Endometrium (tissue), 2 donors: ENCODE measurements around the gene ADGRD2.

ENCODE experiments used
- FAIRE-seq: peaks from 2 replicates; lab custom pipeline; 2012; peaks lifted over from hg19 to GRCh38; lab: Jason Lieb, UNC
- donor health status: control.
- donor health status: control.

The ADGRD2 gene

GRCh38 chr9:124439086-124439485 is 11.2 kb upstream of the ADGRD2 start:
- FAIRE-seq, result no peak

GRCh38 chr9:124439686-124440243 is 10.5 kb upstream of the ADGRD2 start:
- FAIRE-seq, result no peak

GRCh38 chr9:124440786-124441185 is 9.5 kb upstream of the ADGRD2 start:
- no peak for FAIRE-seq

- FAIRE-seq, result no peak
These were observed 9.0 kb upstream of the ADGRD2 start for GRCh38 chr9:124441291-124441690.

DNA sequence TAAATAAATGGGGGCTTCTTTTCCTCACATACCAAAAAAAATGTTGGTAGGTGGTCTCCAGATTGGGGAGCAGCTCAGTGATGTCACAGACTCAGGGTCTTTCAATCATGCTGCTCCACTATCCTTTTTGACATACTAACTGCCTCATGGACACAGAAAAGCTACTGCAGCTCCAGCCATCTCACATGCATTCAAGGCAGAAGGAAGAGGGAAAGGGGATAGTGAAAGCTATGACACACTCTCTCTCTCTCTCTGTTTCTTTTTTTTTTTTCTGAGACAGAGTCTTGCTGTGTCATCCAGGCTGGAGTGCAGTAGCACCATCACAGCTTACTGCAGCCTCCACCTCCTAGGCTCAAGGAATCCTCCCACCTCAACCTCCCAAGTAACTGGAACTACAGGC is 7.9 kb upstream of the ADGRD2 start:
- FAIRE-seq, result no peak

GRCh38 chr9:124442826-124443225 is 7.4 kb upstream of the ADGRD2 start:
- FAIRE-seq, result no peak

- FAIRE-seq, result no peak
These were observed 6.6 kb upstream of the ADGRD2 start for GRCh38 chr9:124443625-124444024.

DNA sequence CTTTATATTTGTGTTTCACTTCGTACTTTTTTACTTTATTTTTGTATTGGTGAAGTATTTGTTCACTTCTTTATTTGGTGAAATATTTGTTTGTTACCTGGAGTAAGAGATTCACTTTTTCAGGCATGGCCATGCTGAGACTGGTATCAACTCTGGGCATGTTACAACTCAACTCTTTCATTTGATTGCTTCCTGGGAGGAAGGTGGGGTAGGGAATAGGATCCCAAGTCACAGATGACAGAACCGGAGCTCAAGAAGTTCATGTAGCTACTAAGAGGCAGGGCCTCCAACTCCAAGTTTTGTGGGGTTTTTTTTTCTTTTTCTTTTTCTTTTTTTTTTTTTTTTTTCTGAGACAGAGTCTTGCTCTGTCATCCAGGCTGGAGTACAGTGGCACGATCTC is 6.1 kb upstream of the ADGRD2 start:
- no peak for FAIRE-seq

DNA sequence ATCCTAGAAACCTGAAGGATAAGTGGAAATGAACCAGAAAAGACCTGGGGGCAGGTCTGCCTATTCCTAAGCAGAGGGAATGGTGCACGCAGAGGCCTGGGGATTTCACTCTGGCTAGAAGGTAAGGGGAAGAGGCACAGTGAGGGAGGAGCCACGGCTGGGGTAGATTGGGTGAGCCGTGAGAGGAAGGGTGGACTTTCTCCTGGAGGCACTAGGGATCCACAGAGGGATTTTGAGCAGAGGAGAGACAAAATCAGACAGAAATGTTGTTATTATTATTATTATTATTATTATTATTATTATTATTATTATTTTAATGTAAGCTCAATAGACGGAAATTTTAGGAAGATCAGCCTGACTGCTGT is 3.0 kb upstream of the ADGRD2 start:
- no peak for FAIRE-seq

DNA sequence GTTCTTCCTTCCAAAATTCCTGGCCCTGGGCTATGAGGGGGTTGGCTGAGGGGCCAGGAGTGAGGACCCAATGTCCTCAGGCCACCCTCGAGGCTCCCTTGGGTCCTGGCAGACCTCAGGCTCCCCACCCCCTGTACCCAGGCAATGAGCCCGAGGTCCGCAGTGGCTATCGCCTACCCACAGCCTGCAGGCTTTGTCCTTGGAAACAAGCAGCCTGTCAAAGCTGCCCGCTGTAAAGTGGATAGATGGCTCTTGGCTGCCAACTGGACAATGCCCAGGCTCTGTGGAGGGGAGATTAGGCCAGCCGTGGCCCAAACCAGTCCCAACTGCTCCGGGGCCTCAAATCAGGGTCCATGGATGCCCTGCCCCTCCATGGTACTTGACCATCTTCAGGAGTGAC is 2.2 kb upstream of the ADGRD2 start:
- no peak for FAIRE-seq

GRCh38 chr9:124449381-124450151 is 685 bp upstream of the ADGRD2 start:
- FAIRE-seq, result no peak

DNA sequence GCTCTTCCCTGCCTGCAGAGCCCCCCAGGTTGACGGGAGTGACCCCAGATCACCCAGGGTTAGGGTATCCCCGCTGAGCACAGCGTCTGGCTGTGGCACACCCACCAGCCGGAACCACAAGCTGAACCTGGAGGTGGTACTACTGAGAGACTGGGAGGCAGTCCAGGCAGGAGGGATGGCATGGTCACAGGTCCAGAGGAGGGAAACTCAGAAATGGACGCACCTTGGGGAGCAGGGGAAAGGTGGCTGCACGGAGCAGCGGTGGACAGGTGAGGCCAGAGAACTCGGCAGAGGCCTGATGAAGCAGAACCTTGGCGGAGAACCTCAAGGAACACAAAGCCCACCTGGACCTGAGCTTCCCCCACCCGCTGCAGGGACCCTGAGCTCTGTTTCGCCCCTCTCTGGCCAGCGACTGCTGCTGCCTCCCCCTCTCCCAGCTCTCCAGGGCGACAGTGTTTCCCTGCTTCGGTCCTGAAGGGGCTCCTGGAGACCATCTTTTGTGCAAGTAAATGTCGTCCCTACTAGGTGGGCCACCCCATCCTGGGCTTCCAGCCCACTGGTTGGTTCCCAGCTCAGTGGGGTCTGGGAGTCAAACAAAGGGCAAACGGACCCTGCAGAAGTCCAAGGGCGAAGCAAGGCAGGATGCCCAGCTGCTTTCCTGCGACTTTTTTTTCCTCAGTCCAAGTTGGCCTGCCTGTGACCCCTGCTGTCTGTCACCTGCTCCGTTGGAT is 845 bp downstream of the ADGRD2 start:
- no peak for FAIRE-seq

- no peak for FAIRE-seq
These were observed 2.1 kb downstream of the ADGRD2 start for GRCh38 chr9:124452326-124452725.

DNA sequence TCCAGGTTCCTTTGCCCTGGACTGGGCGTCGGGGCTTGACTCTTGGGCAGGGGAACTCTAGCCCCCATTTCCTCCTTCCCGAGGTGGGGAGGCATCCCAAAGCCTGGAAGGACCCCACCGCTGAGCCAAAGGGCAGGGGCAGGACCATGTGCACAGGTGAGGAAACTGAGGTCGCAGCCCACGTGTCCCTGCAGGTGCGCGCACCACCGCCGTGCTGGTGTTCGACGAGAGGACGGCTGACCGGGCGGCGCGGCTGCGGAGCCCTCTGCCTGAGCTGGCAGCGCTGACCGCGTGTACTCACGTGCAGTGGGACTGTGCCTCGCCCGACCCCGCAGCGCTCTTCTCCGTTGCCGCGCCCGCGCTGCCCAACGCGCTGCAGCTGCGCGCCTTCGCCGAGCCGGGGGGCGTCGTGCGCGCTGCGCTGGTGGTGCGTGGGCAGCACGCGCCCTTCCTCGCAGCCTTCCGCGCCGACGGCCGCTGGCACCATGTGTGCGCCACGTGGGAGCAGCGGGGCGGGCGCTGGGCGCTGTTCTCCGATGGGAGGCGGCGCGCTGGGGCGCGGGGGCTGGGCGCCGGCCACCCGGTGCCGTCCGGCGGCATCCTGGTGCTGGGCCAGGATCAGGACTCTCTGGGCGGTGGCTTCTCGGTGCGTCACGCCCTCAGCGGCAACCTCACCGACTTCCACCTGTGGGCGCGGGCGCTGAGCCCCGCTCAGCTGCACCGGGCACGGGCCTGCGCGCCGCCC is 2.8 kb downstream of the ADGRD2 start:
- no peak for FAIRE-seq

DNA sequence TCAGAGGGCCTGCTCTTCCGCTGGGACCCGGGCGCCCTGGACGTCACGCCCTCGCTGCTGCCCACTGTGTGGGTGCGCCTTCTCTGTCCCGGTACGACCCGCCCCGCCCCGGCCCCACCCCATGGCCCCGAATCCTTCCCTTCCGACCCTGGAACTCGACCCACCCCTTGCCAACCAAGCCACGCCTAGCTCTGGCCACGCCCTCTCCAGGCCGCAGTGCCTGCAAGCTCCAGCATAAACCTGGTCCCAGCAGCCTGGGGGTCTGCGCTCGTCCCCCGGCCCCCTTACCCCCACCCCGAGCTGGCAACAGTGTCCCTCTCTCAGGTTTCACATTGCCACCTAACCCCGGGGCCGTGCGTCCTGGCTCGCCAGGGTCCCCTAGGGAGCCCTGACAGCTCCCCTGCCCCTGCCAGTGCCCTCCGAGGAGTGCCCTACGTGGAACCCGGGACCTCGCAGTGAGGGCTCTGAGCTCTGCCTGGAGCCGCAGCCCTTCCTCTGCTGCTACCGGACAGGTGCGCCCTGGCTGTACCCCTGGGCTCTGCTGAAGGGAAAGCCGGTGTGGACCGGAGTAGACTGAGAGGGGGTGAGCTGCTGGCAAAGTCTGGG is 3.4 kb downstream of the ADGRD2 start:
- no peak for FAIRE-seq

DNA sequence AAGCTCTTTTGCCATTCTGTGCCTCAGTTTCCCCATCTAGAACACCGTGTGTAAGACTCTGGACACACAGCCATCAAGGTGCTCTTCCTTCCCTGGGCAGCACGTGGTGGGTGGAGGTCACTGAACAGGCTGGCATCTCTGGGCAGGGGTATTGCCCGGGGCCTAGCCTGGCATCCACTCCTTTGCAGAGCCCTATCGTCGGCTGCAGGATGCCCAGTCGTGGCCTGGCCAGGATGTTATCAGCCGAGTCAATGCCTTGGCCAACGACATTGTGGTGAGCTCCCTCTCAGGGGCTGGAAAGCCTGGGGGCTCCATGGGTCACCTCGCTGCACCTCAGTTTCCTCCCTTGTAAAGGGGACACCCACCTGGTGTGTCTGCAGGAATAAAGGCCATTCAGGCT is 4.0 kb downstream of the ADGRD2 start:
- FAIRE-seq, result no peak

DNA sequence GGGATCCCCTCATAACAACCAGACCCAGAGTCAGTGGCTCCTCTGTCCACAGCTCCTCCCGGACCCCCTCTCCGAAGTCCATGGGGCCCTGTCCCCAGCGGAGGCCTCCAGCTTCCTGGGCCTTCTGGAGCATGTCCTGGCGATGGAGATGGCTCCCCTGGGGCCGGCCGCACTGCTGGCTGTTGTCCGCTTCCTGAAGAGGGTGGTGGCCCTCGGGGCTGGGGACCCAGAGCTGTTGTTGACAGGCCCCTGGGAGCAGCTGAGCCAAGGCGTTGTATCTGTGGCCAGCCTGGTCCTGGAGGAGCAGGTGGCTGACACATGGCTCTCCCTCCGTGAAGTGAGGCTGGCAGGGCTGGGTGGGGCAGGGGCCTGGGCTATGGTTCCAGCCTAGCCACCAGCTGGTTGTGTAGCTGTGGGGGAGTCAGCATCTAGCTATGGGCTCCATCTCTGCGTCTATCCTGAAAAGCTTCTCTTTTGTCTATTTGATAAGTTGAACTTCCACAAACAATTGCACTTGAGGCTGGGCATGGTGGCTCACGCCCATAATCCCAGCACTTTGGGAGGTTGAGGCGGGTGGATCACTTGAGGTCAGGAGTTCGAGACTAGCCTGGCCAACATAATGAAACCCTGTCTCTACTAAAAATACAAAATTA is 4.7 kb downstream of the ADGRD2 start:
- no peak for FAIRE-seq

DNA sequence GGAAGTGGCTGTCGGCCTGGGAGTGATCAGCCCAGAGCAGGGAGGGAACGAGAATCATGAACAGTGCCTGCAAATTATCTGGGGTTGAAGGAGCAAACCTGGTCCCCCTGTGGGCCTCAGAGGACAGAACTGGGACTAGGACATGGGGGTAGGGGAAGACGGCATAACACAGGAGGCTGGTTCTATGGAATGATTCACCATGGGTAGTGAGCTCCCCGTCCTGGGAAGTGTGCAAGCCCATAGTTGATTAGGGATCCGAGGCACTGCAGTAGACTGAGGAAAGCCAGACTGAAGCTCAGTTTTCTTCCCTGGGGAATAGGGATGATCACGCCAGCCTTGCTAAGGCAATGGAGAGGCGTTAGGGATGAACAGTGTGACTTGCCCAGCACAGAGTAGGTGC is 5.6 kb downstream of the ADGRD2 start:
- no peak for FAIRE-seq

DNA sequence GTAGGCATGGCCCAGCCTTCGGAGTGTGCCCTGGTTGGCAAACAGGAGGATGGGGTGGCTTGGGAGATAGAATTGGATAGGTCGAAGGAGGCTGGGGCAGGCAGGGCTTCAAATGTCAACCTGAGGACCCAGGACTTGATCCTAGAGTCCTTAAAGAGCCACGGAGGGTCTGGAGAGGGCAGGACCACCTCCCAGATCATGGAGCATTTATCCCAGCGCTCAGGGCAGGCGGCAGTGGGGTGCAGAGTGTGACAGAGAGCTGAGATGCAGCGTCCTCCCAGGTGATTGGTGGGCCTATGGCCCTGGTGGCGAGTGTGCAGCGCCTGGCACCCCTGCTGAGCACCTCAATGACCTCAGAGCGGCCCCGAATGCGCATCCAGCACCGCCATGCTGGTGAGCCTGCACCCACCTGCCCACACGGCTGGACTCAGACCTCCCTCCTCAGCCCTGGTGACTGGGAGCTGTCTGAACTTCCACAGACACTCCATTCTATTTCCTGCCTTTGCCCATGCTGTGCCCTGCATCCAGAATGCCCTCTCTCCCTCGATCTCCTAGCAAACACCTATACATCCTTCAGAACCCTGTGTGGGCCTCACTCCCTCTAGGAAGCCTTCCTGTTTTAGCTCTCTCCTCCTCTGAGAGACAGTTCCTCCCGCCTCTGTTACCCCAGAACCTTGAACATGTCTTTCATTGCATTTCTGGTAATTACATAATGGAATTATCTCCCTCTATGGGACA is 6.3 kb downstream of the ADGRD2 start:
- FAIRE-seq, result no peak

GRCh38 chr9:124457079-124457886 is 7.0 kb downstream of the ADGRD2 start:
- FAIRE-seq, result no peak
